ENCODE measurements around the gene CEMIP.

DNA sequence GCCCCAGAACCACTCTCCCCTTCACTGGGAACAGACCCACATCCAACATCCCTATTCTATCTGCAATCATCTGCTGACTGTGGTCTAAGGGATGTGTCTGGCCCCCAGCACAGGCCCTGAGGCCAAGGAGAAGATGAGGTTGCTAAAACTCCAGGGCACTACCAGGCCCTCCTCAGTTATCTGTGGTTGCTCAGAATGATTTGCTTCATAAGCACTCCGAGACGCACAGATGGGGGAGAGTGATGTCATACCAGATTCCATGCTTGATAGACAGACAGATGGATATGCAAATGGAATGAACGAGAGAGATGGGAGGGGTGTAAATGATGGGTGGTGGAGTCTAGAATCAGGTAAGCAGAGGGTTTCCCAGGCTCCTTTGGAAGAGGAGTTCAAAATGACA, 57.8 kb downstream of the CEMIP start:
- TF ChIP-seq, protein P1, sequence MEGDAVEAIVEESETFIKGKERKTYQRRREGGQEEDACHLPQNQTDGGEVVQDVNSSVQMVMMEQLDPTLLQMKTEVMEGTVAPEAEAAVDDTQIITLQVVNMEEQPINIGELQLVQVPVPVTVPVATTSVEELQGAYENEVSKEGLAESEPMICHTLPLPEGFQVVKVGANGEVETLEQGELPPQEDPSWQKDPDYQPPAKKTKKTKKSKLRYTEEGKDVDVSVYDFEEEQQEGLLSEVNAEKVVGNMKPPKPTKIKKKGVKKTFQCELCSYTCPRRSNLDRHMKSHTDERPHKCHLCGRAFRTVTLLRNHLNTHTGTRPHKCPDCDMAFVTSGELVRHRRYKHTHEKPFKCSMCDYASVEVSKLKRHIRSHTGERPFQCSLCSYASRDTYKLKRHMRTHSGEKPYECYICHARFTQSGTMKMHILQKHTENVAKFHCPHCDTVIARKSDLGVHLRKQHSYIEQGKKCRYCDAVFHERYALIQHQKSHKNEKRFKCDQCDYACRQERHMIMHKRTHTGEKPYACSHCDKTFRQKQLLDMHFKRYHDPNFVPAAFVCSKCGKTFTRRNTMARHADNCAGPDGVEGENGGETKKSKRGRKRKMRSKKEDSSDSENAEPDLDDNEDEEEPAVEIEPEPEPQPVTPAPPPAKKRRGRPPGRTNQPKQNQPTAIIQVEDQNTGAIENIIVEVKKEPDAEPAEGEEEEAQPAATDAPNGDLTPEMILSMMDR (IDR thresholded peaks at IDR 0.05) = no peak
- TF ChIP-seq POLR2A (IDR thresholded peaks at IDR 0.05) = no peak
